Measurements from ENCODE around the gene NOPCHAP1. TPM values are rescaled to one million over a fixed set of nuclear protein-coding genes. Genes with fewer than 3 reads are reported as not detected.

NOPCHAP1 gene
- total RNA-seq, 1 experiment from 2014 or later: 25.6 TPM

DNA sequence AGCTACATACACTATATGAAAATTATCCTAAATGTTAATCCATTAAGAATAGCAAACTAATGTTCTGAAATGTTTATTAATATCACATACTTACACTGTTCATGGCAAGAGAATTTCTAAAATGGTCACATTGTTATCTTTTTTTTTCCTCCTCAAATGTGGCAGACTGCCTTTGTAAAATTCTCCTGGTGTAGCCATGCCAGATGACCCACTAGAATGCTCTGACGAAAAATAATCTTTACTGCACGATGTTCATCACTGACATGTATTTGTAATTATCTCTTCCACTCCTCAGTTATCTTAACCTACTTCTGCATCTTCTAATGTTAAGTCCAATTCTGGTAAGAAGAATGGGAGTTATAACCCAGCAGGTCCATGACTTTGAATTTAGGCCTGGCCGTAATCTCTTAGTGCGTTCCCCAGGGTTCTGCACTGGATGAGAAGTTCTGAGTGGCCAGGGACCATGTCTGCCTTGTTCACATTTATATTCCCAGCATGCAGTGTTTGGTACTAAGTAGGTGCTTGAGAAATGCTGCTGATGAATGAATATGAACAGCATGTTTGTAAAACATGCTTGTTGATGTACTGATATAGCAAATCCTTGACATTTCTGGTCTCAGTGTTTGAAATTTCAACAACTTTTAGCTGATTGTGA, 46.7 kb downstream of the NOPCHAP1 start:
- no peak overlapping the region for H3K4me2 ChIP-seq (ENCODE audit: low read length)
- no peaks in the 10 kb centered on the region for H3K36me3 ChIP-seq (ENCODE audit: control insufficient read depth in 1 of 2, insufficient read depth in 2 of 2, low read length in 2 of 2)
- CTCF ChIA-PET: no interaction called here
- peaks cover 10 to 14% of the 10 kb centered on the region in 2 experiments for H3K4me1 ChIP-seq (ENCODE audit: control insufficient read depth in 1 of 2, insufficient read depth in 2 of 2, low read length in 2 of 2)
- H3K27me3 ChIP-seq (ENCODE audit: insufficient read depth, low read length): no peaks in the 10 kb centered on the region
- intact Hi-C loops (cut with micrococcal nuclease): no loop called here
- no peaks in the 10 kb centered on the region for H4K20me1 ChIP-seq (ENCODE audit: insufficient read depth)
- DNase-seq (ENCODE audit: low read depth, low spot score): no peak
- no peak for TF ChIP-seq TCF7L2 (IDR thresholded peaks at IDR 0.05; ENCODE audit: borderline replicate concordance, extremely low read depth, insufficient read depth, insufficient read length)
- no peak for TF ChIP-seq SRF (IDR thresholded peaks at IDR 0.05; ENCODE audit: low read depth)
- no peak for TF ChIP-seq POLR2AphosphoS5 (IDR thresholded peaks at IDR 0.05; ENCODE audit: low read depth, low read length)
- no peak for TF ChIP-seq EZH2 (IDR thresholded peaks at IDR 0.05)
- POLR2A ChIA-PET: no interaction called here
- no peak overlapping the region for H3K4me3 ChIP-seq (replicated peaks in 1 of 2; ENCODE audit: low read depth in 1 of 2, low read length in 2 of 2)
- H2AFZ ChIP-seq (ENCODE audit: low read depth, low read length, poor library complexity, severe bottlenecking): no peak overlapping the region
- no TSS peak for BruUV-seq (replicated peaks)
- H3K79me2 ChIP-seq (ENCODE audit: insufficient read depth, low read length): no peaks in the 10 kb centered on the region
- RAD21 ChIA-PET (ENCODE audit: low non-redundant PET in 1 of 2, low total read pairs in 2 of 2, uncharacterized antibody in 2 of 2, unreplicated experiment in 2 of 2): no interaction called here
- H3K9me3 ChIP-seq (ENCODE audit: control insufficient read depth in 1 of 2, insufficient read depth in 1 of 2, low read depth in 1 of 2, low read length in 2 of 2): no peaks in the 10 kb centered on the region
- no peak for ATAC-seq
- H3K9ac ChIP-seq (ENCODE audit: low read length): no peak overlapping the region
- H3K27ac ChIP-seq (ENCODE audit: low read depth, low read length): no peak overlapping the region
- no peaks in the 10 kb centered on the region for H3K9me2 ChIP-seq (ENCODE audit: insufficient read depth)

GRCh38 chr12:105033851-105034250, 47.7 kb downstream of the NOPCHAP1 start:
- H3K9me2 ChIP-seq (ENCODE audit: insufficient read depth): no peaks in the 10 kb centered on the region
- H3K79me2 ChIP-seq (ENCODE audit: insufficient read depth, low read length): no peaks in the 10 kb centered on the region
- DNase-seq (ENCODE audit: low read depth, low spot score) (no peak), ATAC-seq (no peak)
- BruUV-seq (replicated peaks): no TSS peak
- CTCF ChIA-PET: no interaction called here
- no peaks in the 10 kb centered on the region for H3K9me3 ChIP-seq (ENCODE audit: control insufficient read depth in 1 of 2, insufficient read depth in 1 of 2, low read depth in 1 of 2, low read length in 2 of 2)
- intact Hi-C loops (cut with micrococcal nuclease): no loop called here
- H3K27ac ChIP-seq (ENCODE audit: low read depth, low read length): no peak overlapping the region
- no peak overlapping the region for H2AFZ ChIP-seq (ENCODE audit: low read depth, low read length, poor library complexity, severe bottlenecking)
- peaks cover 10 to 20% of the 10 kb centered on the region in 2 experiments for H3K4me1 ChIP-seq (ENCODE audit: control insufficient read depth in 1 of 2, insufficient read depth in 2 of 2, low read length in 2 of 2)
- no peak overlapping the region for H3K9ac ChIP-seq (ENCODE audit: low read length)
- no peaks in the 10 kb centered on the region for H3K36me3 ChIP-seq (ENCODE audit: control insufficient read depth in 1 of 2, insufficient read depth in 2 of 2, low read length in 2 of 2)
- H3K4me2 ChIP-seq (ENCODE audit: low read length): no peak overlapping the region
- TF ChIP-seq CEBPB (IDR thresholded peaks at IDR 0.05; ENCODE audit: low read depth) (no peak), POLR2AphosphoS5 (IDR thresholded peaks at IDR 0.05; ENCODE audit: low read depth, low read length) (no peak), JUND (IDR thresholded peaks at IDR 0.05) (no peak), EZH2phosphoT487 (IDR thresholded peaks at IDR 0.05; ENCODE audit: borderline replicate concordance) (no peak), SP1 (IDR thresholded peaks at IDR 0.05; ENCODE audit: low read depth) (no peak), RAD21 (IDR thresholded peaks at IDR 0.05; ENCODE audit: low read depth) (no peak), TCF7L2 (IDR thresholded peaks at IDR 0.05; ENCODE audit: borderline replicate concordance, extremely low read depth, insufficient read depth, insufficient read length) (no peak), SRF (IDR thresholded peaks at IDR 0.05; ENCODE audit: low read depth) (no peak), ZFX (IDR thresholded peaks at IDR 0.05) (no peak), ZNF274 (IDR thresholded peaks at IDR 0.05; ENCODE audit: low read depth, low read length) (no peak), REST (IDR thresholded peaks at IDR 0.05; ENCODE audit: low read depth) (no peak)
- POLR2A ChIA-PET: no interaction called here
- RAD21 ChIA-PET (ENCODE audit: low non-redundant PET in 1 of 2, low total read pairs in 2 of 2, uncharacterized antibody in 2 of 2, unreplicated experiment in 2 of 2): no interaction called here
- H3K27me3 ChIP-seq (ENCODE audit: insufficient read depth, low read length): no peaks in the 10 kb centered on the region
- H3K4me3 ChIP-seq (replicated peaks in 1 of 2; ENCODE audit: low read depth in 1 of 2, low read length in 2 of 2): no peak overlapping the region
- H4K20me1 ChIP-seq (ENCODE audit: insufficient read depth): no peaks in the 10 kb centered on the region
